OCI-LY7 (cell line): ENCODE results near the gene EFNA5.

Source experiments
- EZH2phosphoT487 ChIP-seq: fragments of 200-600 bp; sonication (generic); IDR thresholded peaks from 2 replicates; pipeline ENCODE4 v1.6.1; 2018; ENCODE audit warnings: low read depth, borderline replicate concordance, mild to moderate bottlenecking, mixed run types, antibody characterized with exemption, low read length, moderate library complexity, mixed read lengths
- TF ChIP-seq, protein P1 (sequence below): fragments of 200-600 bp; sonication (generic); conservative IDR thresholded peaks from 2 replicates; pipeline ENCODE4 v1.5.1; 2014; ENCODE audit warnings: mild to moderate bottlenecking, antibody characterized with exemption, low read length, moderate library complexity, mixed read lengths

DNA sequence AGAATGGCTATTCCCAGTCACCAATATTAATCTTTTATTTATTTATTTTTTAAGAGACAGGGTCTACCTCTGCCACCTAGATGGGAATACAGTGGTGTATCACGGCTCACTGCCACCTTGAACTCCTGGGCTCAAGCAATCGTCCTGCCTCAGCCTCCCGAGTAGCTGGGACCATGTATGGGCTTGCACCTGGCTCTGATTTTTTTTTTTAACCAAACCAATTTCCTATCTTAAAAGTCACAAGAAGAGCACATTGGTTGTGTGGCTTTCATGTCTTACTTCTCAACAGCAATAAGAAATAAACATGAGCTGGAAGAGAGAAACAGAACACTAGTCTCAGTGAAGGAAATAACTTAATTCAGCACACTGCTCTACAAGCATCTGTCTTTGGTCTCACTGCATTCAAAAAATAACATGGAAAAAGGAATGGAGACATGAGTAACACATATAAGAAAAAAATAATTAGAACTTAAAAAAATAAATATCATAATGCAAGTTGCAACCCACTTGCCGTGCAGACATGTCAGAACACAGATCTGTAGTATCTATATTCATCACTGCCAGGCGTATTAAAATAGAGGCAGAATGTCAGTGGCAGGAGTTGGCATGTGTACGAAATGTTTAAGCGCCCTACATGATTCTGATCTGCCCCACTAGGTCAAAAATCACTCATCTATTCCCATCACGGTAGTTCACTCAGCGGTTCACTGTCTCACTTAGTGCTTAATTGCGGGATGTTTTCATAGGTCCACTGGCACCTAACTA, 66.4 kb downstream of the EFNA5 start:
- TF ChIP-seq, protein P1, sequence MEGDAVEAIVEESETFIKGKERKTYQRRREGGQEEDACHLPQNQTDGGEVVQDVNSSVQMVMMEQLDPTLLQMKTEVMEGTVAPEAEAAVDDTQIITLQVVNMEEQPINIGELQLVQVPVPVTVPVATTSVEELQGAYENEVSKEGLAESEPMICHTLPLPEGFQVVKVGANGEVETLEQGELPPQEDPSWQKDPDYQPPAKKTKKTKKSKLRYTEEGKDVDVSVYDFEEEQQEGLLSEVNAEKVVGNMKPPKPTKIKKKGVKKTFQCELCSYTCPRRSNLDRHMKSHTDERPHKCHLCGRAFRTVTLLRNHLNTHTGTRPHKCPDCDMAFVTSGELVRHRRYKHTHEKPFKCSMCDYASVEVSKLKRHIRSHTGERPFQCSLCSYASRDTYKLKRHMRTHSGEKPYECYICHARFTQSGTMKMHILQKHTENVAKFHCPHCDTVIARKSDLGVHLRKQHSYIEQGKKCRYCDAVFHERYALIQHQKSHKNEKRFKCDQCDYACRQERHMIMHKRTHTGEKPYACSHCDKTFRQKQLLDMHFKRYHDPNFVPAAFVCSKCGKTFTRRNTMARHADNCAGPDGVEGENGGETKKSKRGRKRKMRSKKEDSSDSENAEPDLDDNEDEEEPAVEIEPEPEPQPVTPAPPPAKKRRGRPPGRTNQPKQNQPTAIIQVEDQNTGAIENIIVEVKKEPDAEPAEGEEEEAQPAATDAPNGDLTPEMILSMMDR = no peak
- no peak for TF ChIP-seq EZH2phosphoT487
